GM12878 (cell line): ENCODE measurements around the gene GJB4.
A peak's percentile ranks its signal among the peaks of the same experiment; 100 is the strongest.

Source experiments
- BMI1 ChIP-seq: fragments of 450-650 bp; IDR thresholded peaks from 2 replicates; pipeline ENCODE4 v1.6.1; 2016; ENCODE audit warnings: mild to moderate bottlenecking, moderate library complexity, borderline replicate concordance
- CEBPB ChIP-seq, 2 experiments: fragments of 150-350 bp in 1 of 2; IDR thresholded peaks; 2 replicates each; pipeline ENCODE4 v1.6.1; 2012 to 2014; ENCODE audit warnings: low read depth in 2 of 2, low read length in 2 of 2, borderline replicate concordance in 1 of 2, inconsistent platforms in 1 of 2
- JUND ChIP-seq: IDR thresholded peaks from 2 replicates; pipeline ENCODE4 v1.6.1; 2012; ENCODE audit warnings: low read depth, mild to moderate bottlenecking, low read length, improper control_type of control experiment, moderate library complexity
- POLR2AphosphoS5 ChIP-seq: IDR thresholded peaks from 2 replicates; pipeline ENCODE4 v1.6.1; 2011; ENCODE audit warnings: mild to moderate bottlenecking, low read length, inconsistent platforms
- SRF ChIP-seq, 2 experiments: IDR thresholded peaks; 2 replicates each; pipeline ENCODE4 v1.6.1; 2011; ENCODE audit warnings: low read depth in 2 of 2, low read length in 2 of 2, mild to moderate bottlenecking in 1 of 2, moderate library complexity in 1 of 2
- TF ChIP-seq, protein P1 (sequence below), 3 experiments: IDR thresholded peaks in 2 of 3; conservative IDR thresholded peaks in 1 of 3; 2 replicates each; pipeline ENCODE4 v1.5.1; 2011; ENCODE audit warnings: low read depth in 3 of 3, low read length in 3 of 3, mild to moderate bottlenecking in 3 of 3, control low read depth in 2 of 3, moderate library complexity in 2 of 3, inconsistent platforms in 1 of 3, mixed read lengths in 1 of 3; ENCODE audit not compliant: control insufficient read depth in 2 of 3, insufficient read depth in 1 of 3; ENCODE audit errors: extremely low read depth in 1 of 3
- TF ChIP-seq, protein P2 (sequence below): fragments of 450-650 bp; IDR thresholded peaks from 2 replicates; pipeline ENCODE4 v1.6.1; 2016; ENCODE audit warnings: mild to moderate bottlenecking

DNA sequence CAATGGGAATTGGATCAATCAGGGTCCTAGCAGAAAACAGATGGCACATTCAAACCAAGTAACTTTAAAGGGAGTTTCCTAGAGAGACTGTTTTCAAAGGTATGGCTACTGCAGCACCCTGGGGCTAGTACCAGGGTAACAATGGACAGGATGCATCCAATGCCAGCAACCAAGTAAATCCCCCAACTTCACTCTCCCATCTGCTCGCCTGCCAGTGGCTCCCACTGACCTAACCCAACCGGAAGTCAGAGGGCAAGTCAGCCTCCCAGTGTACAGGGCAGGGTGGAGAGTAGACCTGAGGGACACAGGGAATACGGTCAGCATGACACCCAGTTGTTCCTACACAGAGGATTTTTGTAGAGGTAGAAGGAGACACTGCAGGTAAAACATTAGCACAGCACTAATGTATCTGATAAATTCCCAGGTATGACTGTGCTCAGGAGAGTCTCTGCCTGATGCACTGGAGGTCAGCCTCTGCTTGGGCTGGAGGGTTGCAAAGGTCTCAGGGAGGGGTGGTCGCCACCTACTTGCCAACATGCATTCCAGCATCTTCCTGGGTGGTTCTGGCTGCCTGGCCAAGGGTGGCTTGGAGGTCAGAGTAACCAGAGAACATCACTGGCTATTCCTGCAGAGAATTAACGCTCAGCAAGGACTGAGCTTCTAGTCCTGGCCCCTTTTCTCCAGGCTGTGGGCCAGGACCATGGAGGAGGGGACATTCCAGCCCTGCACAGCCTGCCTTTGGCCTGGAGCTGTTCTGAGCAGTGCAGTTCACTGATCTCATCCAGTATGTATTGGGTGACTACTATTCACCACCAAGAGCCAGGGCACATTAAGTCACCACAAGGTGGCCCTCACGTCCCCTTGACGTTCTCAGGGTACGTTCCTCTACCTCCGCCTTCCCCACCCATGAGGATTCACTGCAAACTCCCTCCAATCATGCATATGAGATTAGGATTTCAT, 28.2 kb downstream of the GJB4 start:
- TF ChIP-seq JUND = no peak
- TF ChIP-seq, protein P1, sequence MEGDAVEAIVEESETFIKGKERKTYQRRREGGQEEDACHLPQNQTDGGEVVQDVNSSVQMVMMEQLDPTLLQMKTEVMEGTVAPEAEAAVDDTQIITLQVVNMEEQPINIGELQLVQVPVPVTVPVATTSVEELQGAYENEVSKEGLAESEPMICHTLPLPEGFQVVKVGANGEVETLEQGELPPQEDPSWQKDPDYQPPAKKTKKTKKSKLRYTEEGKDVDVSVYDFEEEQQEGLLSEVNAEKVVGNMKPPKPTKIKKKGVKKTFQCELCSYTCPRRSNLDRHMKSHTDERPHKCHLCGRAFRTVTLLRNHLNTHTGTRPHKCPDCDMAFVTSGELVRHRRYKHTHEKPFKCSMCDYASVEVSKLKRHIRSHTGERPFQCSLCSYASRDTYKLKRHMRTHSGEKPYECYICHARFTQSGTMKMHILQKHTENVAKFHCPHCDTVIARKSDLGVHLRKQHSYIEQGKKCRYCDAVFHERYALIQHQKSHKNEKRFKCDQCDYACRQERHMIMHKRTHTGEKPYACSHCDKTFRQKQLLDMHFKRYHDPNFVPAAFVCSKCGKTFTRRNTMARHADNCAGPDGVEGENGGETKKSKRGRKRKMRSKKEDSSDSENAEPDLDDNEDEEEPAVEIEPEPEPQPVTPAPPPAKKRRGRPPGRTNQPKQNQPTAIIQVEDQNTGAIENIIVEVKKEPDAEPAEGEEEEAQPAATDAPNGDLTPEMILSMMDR (IDR thresholded peaks at IDR 0.05 in 2 of 3, conservative IDR thresholded peaks at IDR 0.05 in 1 of 3; ENCODE audit: control insufficient read depth in 2 of 3, extremely low read depth in 1 of 3, insufficient read depth in 1 of 3, low read depth in 3 of 3, low read length in 3 of 3) = peak; percentile 20 to 51 (median 45); a peak in 4 of 6 replicates
- TF ChIP-seq BMI1 = no peak
- TF ChIP-seq, protein P2, sequence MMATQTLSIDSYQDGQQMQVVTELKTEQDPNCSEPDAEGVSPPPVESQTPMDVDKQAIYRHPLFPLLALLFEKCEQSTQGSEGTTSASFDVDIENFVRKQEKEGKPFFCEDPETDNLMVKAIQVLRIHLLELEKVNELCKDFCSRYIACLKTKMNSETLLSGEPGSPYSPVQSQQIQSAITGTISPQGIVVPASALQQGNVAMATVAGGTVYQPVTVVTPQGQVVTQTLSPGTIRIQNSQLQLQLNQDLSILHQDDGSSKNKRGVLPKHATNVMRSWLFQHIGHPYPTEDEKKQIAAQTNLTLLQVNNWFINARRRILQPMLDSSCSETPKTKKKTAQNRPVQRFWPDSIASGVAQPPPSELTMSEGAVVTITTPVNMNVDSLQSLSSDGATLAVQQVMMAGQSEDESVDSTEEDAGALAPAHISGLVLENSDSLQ = no peak
- no peak for TF ChIP-seq POLR2AphosphoS5
- TF ChIP-seq SRF (IDR thresholded peaks at IDR 0.05; ENCODE audit: low read depth in 2 of 2, low read length in 2 of 2) = no peak
- TF ChIP-seq CEBPB (IDR thresholded peaks at IDR 0.05; ENCODE audit: borderline replicate concordance in 1 of 2, low read depth in 2 of 2, low read length in 2 of 2) = no peak
